NCI-H187 treated with DMSO at 0.1 percent for 48 hours (cell line): ENCODE results near the gene ANKRD34C.

Source experiments
- DNase-seq: peaks from one replicate; lab custom pipeline; 2025; lab: John Stamatoyannopoulos, UW

Gene ANKRD34C

DNA sequence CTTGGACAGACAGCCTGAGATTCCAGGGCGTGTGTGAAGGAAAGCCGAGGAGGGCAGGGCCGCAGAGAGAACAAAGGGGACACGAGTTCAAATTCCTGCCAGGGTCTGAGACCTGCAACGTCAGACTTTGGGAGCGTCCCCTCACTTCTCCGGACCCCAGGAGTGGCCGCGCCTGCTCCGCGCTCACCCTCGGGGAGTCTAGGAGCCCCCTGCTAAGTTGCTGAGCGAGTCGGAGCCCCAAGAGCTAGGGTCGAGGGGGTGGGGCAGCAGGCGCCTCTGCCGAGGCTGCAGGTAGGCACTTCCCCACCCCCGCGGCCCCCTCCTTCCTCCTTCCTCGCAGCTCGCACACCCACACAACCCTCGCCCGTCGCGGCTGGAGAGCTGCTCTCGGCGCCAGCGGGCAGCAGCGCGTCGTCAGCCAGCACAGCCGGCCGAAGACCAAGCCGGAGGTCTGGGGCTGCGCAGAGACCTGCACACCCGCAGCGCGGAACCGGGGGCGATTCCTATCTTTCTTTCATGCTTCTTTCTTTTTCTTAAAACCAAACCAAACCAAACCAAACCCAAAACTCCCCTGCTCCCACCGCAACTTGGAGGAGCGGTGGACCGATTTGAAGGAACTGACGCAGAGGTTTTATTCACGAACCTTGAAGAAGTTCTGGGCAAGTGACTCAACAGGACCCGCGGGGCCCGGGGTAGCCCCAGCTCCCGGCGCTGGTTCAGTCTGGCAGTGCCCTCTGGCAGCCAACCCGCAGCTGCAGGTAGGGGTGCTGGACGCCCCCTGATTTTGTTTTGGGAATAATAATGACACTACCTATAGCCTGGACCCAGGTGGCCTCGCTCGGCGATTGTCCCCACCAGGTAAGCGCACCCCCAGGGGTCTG is at the start of gene ANKRD34C:
TSS of gene ANKRD34C (plus strand) at position 352 of the 881 bp plus-strand sequence. CDS start 10,563 bp downstream, outside the sequence.
- no peak for DNase-seq

DNA sequence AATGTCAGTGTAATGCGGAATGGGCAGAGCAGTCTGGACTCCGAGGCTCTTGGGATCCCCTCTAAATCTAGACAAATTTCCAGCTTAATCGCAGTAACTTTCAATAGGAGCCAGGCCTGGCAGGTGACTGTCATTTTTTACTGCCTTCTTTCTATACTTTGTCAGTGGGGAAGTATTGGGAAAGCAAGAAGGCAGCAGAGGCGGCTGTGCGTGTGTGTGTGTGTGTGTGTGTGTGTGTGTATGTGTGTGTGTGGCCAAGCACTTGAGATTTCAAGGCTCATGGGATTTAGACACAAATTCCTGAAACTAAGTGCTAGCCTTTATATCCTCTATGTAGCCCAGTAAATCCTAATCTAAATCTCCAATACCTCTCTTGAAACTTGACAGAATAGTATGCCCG is 49.3 kb upstream of the ANKRD34C start:
- no peak for DNase-seq

DNA sequence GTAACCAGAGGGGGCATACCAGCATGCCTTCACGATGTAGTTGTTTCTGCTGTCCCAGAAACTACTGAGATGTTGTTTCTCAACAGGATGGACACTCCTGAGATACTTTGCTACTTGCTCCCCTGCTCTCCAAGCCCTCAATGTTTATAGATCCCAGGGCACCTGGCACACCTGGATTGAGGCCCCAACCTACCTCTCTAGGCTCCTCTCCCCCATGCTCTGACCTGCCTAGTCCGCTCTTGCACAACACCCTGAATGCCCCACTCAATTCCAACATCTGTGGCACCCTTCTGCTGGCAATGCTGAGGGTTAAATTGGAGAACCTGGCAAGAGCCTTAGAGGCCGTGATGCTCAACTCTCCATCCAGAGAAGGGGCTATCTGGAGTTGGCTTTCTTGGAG is 42.5 kb upstream of the ANKRD34C start:
- no peak for DNase-seq

DNA sequence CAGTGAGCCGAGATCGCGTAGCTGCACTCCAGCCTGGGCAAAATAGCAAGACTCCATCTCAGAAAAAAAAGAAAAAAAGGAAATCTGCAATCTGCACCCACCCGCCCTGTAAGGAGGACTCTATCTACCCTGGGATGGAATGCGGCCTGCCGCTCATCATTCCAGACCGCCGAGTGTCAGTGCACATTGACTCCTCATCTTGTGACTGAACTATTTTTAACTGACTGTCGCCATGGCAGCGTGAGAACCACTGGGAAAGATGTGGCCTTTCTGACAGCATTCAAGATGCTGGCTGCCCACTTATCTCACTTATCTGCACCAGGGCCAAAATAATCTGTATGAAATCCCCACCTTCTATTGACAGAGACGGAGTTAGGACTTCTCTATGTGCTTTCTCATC is 38.8 kb upstream of the ANKRD34C start:
- DNase-seq: no peak

DNA sequence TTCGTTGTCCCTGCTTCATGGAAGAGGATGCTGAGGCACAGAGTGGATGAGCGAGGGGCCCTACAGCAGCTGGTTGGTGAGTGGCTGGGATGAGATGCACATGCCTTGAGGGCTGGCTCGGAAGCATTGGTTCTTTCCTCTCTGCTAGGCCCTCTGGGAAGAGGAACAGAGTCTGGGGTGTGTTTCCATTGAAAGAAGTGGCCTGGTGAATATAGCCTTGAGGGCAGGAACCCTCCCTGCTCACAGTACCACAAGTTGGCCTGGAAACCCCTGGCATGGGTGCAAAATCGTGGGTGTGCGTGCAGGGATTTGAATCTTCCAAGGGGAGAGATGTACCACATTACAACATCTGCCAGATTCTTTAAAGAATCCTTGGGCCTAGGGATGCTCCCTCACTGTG is 37.6 kb upstream of the ANKRD34C start:
- DNase-seq: no peak

DNA sequence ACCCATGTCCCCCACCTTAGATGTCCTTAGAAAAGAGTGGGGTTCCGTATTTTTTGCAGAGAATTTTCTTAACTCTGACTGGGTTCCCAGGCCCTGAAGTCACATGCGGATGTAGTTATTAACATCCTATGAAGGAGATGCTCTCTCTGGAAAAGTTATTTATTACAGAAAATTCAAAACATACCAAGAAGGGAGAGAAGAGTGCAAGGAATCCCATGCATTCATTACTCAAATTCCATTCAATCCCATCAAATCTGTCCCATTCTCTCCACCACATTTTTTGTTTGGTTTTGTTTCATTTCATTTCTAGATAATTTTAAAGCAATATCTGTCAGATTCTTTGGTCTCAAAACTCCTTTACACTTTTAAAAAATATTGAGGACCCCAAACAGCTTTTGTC is 34.3 kb upstream of the ANKRD34C start:
- no peak for DNase-seq

DNA sequence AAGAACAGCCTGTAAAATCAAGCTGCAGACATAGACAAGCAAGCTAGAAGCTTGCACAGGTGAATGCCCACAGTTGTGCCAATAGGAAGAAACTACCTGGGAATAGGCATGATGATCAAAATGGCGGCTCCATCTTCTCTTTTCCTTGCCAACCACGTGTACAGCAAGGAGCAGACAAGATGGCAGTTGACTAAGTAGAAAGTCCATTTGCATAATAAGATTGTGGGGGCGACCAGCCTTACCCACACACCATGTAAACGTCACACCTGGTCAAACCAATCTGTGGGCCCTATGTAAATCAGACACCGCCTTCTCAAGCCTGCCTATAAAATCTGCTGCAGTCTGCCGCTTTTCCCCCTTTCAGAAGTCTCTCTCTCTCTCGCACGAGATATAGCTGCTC is 25.1 kb upstream of the ANKRD34C start:
- no peak for DNase-seq

DNA sequence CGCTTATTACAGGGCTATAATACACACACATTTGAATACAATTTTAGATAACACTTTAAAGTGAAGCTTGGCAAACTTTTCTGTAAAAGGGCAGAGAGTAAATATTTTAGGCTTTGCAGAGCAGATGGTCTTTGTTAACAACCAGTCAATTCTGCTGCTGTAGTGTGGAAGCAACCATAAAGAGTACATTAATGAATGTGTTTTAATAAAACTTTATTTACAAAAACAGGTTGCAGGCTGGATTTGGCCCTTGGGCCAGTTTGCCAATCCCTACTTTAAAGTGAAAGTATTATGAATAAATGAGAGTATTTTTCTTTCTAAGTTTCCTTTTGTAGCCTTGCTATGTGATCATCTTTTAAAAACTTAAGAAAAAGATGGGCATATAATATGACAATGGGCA is 20.7 kb upstream of the ANKRD34C start:
- DNase-seq: no peak

DNA sequence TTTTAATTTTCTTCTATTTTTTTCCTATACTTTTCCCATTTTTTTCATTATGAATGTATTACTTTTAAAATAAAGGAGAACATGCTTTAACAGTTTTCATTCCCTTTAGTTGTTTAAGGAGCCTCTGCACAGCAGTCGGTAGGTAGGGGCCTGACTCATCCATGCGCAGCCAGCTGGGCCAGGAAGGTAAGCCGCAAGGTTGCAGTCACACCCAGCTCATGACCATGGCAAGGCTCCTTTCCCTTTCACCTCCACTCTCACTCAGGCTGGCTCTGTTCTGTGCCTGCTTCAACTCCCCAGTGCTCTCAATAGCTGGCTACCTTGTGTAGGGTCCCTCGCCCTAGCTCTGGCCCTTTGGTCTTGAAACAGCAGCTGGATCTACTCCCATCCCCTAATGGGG is 17.4 kb upstream of the ANKRD34C start:
- no peak for DNase-seq

DNA sequence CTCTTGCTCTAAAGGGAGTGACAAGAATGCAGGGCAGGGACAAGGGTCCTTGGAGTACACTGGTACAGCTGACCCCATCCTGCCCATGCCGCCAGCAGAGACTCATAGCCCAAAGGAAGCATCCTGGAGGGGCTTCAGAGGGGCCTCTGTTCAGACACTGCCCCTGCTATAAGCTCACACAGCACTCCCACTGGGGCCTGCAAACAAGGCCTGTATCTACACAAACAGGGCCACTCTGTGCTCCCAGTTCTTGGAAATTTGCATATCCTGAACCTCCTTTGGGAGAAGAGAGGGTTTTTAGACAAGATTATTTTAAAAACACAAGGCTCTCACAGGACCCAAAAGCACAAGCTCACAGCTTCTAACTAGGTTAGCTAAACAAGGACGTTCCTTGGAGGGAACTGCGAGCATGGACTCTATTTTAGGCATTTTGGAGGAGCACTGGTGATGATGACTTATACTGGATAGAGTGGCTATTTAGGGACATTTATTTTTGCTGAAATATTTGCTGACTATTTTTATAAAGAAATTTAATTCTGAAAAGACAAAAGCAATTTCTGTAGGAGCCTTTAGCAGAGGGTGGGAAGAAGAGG is 16.4 kb upstream of the ANKRD34C start:
- DNase-seq: no peak

DNA sequence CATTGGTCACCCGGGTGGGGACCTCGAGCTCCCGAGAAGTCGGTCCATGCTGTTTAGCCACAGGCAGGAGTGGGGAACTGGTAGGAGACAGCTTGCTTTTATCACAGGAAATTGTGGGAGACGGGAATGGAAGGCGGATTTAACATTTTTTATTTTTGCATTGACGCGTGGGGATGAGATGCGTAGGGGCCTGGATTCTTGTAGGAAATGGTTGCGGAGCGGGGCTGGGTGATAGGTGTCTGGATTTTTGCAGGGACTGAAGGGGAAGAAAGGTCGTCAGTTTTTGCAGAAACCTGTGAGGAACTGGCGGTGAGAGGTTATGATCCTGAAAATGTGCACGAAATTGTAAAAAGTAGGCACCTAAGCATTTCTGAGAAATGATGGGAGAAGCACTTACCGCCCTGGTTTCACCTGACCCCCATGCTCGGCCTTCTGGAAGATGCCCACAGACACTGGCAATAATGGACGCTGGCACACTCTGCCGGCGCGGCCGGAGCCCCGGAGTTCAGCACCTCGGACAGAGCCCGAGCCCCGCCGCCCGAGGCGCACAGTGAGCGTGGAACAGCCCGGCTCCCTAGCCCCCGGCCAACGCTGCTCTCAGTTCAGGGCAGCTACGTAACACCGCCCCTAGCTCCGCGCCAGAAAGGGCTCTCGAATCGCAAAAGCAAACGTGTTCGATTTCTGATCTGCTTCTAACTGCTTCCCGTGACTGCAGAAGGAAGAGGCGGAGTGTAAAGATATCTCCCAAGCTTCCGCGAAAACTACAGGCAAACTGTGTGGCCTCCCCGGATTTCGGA is 928 bp downstream of the ANKRD34C start:
- no peak for DNase-seq

DNA sequence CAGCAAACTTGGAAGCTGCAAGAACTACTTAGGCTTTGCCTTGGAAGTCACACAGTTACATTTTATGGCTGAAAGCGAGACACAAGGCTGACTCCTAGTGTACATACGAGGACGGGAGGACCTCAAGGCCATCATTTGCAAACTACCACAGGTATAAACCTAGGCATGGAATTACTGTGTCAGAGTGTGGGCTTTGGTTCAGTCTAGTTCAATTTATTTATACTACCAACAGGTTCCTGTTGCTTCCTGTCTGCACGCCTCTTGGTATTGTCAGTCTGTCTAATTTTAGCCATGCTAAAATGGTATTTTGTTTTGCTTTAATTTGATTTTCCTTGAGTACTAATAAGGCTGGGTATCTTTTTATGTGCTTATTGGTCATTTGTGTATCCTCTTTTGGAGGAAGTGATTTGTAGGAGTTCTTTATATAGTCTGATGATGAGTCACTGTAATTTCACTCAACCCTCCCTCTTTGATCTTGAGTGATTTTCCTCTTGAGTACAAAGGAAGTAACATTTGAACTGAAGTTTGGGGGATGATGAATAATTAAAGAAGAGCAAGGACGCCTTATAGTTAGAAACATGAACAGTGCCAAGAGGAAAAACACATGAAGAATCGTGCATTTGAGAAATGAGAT is 8.2 kb downstream of the ANKRD34C start:
- DNase-seq: no peak

DNA sequence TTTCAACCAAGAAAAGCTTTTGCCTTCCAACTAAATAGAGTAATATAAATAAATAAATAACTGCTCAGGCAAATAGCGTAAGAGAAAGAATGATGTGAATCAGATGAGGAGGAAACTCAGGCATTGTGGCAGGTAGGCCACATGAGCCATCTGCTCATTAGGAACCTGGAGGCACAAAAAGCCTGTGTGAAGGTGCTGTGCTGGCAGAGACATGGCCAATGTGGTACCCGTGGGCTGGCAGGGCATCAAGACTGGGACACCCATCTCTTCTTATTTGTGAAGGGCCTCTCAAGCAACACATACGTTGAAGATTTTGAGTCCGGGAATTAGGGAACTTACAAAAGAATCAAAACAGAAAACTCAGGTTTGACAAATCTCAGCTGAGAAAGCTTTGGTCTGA is 9.5 kb downstream of the ANKRD34C start:
- DNase-seq: no peak

DNA sequence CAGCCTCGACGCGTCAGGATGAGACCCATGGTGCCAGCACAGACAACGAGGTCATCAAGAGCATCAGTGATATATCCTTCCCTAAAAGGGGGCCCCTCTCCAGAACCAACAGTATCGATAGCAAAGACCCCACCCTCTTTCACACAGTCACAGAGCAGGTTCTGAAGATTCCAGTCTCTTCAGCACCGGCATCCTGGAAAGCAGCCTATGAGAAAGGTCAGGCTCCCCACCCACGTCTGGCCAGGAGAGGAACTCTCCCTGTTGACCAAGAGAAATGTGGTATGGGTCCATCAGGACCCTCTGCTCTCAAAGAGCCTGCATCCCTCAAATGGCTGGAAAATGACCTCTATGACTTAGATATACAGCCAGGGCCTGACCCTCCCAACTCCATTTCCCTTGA is 11.6 kb downstream of the ANKRD34C start:
- DNase-seq: no peak

DNA sequence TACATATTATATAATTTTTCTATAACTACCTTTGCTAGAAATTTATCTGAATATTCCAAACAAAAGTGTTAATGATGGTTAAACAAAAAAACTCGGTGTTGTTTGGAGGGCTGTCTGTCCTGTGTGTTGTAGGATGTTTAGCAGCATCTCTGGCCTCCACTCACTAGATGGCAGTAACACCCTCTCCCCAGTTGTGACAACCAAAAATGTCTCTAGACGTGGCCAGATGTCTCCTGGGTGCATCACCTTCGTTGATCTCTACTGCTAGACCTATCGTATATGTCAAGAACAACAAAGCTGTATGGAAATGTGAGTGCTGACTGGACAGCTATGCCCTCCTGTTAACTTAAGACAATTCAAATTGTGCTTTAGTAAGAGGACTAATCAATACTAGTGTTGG is 14.1 kb downstream of the ANKRD34C start:
- no peak for DNase-seq

DNA sequence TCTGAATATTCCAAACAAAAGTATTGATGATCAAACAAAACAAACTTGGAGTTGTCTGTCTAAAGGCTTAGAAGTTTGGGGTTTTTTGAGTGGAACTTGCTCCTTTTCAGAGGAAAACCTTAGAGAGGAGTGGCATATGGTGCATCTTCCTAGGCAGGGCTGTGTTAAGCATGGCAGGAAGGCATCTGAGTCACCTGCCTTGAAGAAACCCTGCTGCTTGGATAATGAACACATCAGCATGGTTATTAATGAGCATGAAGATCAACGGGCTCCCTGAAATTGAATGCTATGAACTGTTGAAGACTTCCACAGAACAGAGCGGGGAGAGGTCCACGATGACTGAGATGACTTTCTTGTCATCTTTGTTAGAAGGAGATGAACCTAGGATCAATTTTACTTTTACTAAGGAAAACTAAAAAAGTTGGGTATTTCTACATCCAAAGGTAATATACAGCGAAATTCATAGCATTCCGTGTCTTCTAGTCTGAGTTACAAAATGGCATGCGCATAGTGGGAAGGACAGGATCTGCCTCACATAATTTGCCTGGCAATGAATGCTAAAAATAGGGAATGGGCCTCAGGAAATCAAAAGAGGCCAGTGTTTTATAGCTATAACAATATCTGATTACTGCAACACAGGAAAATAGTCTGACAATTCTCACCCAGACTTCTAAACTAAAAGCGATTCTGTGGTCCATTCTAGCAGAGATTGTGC is 16.8 kb downstream of the ANKRD34C start:
- DNase-seq: no peak

DNA sequence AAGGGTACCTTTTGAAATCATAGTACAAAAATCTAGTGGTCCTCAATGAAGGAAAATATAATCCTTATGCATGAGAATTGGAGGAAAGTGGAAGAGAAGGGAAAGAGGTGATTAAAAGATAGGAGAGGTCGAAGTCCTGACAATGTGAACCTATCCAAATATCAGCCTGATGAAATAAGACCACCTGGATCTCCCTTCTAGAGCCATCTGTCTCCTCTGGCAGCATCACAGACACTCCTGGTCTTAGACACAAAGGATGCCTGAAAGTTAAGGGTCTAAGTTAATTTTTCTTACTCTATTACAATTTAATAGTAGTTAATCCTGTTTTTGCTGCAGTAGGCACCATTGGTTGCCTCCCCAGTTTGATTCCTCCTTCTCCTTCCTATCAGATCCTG is 17.3 kb downstream of the ANKRD34C start:
- no peak for DNase-seq

DNA sequence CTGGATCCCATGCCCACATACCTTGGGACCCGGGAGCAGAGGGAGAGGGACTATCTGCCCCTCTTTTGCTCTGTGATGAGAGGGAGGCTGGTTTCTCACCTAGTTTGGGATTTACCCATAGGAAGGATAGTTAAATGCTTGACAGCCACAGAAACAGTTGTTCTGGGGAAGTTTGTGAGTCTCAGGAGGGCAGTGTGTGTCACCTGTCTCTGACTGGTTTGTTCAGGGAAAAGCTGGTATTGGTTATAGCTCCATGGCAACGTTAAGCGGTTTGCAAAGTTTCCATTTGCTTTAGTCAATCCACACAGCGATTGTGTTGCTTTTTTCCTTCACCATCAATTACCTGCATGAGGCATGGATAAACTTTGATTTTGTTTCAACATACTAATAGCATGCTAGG is 24.7 kb downstream of the ANKRD34C start:
- DNase-seq: no peak

DNA sequence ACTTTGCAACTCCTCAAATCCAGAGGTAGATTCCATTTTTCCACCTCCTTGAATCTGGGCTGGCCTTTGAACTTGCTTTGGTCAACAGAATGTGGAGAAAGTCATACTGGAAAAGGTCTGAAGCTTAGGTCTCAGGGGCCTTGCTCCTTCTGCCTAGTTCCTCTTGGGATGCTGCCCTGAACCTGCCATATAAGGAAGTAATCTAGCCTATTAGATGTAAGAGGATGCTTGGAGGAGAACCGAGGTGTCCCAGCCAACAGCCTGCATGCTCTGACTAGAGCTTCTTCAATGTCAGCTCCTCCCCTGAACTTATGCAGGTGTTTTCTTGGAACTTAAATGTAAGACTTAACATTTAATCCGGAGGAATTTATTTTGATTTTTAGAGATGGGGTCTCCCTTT is 26.4 kb downstream of the ANKRD34C start:
- DNase-seq: no peak

DNA sequence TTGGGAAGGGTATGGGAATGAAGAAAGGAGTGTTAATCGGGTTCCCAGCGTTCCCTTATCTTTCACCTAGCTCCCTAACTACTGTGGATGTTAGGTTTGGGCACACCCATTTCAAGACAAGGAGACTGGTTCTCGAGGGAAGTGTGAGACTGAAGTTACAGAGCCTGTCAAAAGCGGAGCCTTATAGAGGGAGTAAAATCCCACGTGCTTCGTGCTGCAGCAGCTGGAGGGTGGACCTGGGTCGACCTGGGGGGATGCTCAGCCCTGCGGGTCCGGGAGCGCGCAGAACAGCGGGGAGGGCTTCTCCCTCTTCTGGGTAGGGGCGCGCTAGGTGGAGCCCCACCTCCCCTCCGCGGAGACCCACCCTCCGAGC is 28.1 kb downstream of the ANKRD34C start:
- no peak for DNase-seq

DNA sequence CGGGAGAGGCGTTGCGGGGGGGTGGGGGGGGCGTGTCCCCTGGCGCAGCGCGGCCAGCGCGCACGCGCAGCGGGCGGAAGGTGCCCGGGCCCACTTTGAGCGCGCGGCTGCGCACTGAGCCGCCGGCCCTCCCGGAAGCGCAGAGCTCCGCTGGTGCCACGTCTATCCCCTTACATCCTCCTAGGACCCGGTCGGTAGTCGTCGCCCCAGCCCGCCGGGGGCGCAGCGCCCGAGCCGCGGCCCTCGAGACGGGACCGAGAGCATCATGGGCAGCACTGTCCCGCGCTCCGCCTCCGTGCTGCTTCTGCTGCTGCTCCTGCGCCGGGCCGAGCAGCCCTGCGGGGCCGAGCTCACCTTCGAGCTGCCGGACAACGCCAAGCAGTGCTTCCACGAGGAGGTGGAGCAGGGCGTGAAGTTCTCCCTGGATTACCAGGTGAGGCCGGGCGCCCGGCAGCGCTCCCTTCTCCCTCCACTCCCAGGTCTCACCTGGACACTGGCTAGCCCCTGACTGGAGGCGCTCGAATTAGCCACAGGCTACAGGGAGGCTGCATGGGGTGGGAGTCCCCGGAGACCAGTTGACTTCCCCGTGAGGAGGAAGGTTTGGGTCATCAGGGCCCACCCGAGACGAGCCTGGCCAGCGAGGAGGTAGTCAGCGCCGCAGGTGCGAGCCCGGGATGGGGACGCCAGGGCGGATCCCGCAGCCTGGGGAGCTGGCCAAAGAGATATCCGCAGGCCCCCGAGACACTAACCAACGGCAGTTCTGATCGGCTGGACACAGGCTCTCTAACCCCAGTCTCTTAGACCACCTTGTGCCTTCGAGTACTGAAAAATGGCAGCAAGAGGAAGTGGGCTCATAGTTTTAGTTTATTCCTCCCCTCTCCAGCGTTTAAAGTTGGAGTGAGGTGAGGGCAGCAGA is 28.7 kb downstream of the ANKRD34C start, which contains the start of gene TMED3:
TSS of gene TMED3 (plus strand) at position 128 of the 916 bp plus-strand sequence. CDS start at position 266, 138 bp downstream.
- DNase-seq: peak; percentile 3
